ENCODE results near the gene NANOS1.

DNA sequence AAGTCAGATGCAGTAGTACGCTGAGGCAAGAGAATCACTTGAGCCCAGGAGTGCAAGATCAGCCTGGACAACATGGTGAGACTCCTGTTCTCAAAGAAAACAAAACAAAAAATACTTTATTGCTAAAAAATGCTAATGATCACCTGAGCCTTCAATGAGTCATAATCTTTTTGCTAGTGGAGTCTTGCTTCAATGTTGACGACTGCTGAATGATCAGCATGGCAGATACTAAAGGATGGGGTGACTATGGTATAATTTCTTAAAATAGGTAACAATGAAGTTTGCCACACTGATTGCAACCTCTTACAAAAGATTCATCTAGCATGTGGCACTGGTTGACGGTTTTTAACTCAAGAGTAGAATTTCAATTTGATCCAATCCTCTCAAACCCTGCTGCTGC lies 22.3 kb downstream of the NANOS1 start:
- no peak for TF ChIP-seq POLR2A (IDR thresholded peaks at IDR 0.05)
- TF ChIP-seq, protein P1, sequence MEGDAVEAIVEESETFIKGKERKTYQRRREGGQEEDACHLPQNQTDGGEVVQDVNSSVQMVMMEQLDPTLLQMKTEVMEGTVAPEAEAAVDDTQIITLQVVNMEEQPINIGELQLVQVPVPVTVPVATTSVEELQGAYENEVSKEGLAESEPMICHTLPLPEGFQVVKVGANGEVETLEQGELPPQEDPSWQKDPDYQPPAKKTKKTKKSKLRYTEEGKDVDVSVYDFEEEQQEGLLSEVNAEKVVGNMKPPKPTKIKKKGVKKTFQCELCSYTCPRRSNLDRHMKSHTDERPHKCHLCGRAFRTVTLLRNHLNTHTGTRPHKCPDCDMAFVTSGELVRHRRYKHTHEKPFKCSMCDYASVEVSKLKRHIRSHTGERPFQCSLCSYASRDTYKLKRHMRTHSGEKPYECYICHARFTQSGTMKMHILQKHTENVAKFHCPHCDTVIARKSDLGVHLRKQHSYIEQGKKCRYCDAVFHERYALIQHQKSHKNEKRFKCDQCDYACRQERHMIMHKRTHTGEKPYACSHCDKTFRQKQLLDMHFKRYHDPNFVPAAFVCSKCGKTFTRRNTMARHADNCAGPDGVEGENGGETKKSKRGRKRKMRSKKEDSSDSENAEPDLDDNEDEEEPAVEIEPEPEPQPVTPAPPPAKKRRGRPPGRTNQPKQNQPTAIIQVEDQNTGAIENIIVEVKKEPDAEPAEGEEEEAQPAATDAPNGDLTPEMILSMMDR (IDR thresholded peaks at IDR 0.05 in 8 of 11, conservative IDR thresholded peaks at IDR 0.05 in 3 of 11), result no peak

Measured in spleen (tissue), 7 donors.